HT1080 (cell line): Measurements from ENCODE around the gene MYD88. TPM values are rescaled to one million over a fixed set of nuclear protein-coding genes. Genes with fewer than 3 reads are reported as not detected.

Source experiments
- DNase-seq: peaks from one replicate; pipeline ENCODE4 v3.0.0-alpha.2; 2015; ENCODE audit warnings: low read depth
- polyA plus RNA-seq, 2 experiments: library from polyadenylated mRNA; depleted of rRNA; stranded (reverse); fragments of >200 nt; gene quantifications; 2 replicates each; pipeline ENCODE4 v1.2.3, GENCODE V29; 2015
- total RNA-seq: library from RNA; depleted of rRNA; stranded (reverse); fragments of >200 nt; shearing (Covaris generic); gene quantifications from 2 replicates; pipeline ENCODE4 v1.2.3, GENCODE V29; 2014; rRNA removed

The MYD88 gene
- total RNA-seq = 0.03 TPM in 1 of 2 replicates, not detected in the other
- polyA plus RNA-seq (2015; cell fraction: cytosol; rRNA removed) = 0.16 and 0.26 TPM in 2 replicates
- 0.07 and 0.44 TPM in 2 replicates for polyA plus RNA-seq (2015; cell fraction: nucleus; rRNA removed)

GRCh38 chr3:38138349-38139190 is at the start of gene MYD88:
Gene MYD88 (plus strand): TSS chr3:38138661. CDS start chr3:38138701, 40 bp downstream.
- DNase-seq = no peak

GRCh38 chr3:38089163-38089562 is 49.3 kb upstream of the MYD88 start:
- DNase-seq = no peak

- DNase-seq = no peak
These were observed 48.0 kb upstream of the MYD88 start for GRCh38 chr3:38090453-38090852.

GRCh38 chr3:38094999-38095398 is 43.5 kb upstream of the MYD88 start:
- DNase-seq = no peak

GRCh38 chr3:38095669-38096483 is 42.6 kb upstream of the MYD88 start:
- no peak for DNase-seq

GRCh38 chr3:38097446-38098375 is 40.8 kb upstream of the MYD88 start:
- no peak for DNase-seq

GRCh38 chr3:38098376-38098723 is 40.1 kb upstream of the MYD88 start:
- DNase-seq = no peak

GRCh38 chr3:38099518-38099917 is 38.9 kb upstream of the MYD88 start:
- no peak for DNase-seq

- no peak for DNase-seq
These were observed 38.0 kb upstream of the MYD88 start for GRCh38 chr3:38100498-38100897.

- DNase-seq = no peak
These were observed 36.5 kb upstream of the MYD88 start for GRCh38 chr3:38101811-38102443.

GRCh38 chr3:38102444-38102814 is 36.0 kb upstream of the MYD88 start:
- DNase-seq = no peak

GRCh38 chr3:38105525-38105924 is 32.9 kb upstream of the MYD88 start:
- no peak for DNase-seq

- DNase-seq = no peak
These were observed 30.4 kb upstream of the MYD88 start for GRCh38 chr3:38107911-38108648.

GRCh38 chr3:38108649-38109579 is 29.5 kb upstream of the MYD88 start:
- no peak for DNase-seq

- DNase-seq = no peak
These were observed 28.7 kb upstream of the MYD88 start for GRCh38 chr3:38109580-38110313.

GRCh38 chr3:38110314-38111050 is 28.0 kb upstream of the MYD88 start:
- no peak for DNase-seq

- no peak for DNase-seq
These were observed 27.3 kb upstream of the MYD88 start for GRCh38 chr3:38111201-38111600.
